ENCODE data around the gene FNTB. TPM values are rescaled to one million over a fixed set of nuclear protein-coding genes. Genes with fewer than 3 reads are reported as not detected.

Gene FNTB
- total RNA-seq, 1 donor from 2014 or later: 5.3 TPM

GRCh38 chr14:65042731-65043372, 56.2 kb downstream of the FNTB start:
- no peak for FAIRE-seq
- no peak for DNase-seq (ENCODE audit: low spot score in 2 of 2)

- FAIRE-seq (no peak), DNase-seq (ENCODE audit: low spot score in 2 of 2) (no peak)
Measured at GRCh38 chr14:65043893-65044595, 57.3 kb downstream of the FNTB start.

GRCh38 chr14:65044596-65044959, 57.9 kb downstream of the FNTB start:
- DNase-seq (ENCODE audit: low spot score in 2 of 2): no peak
- no peak for FAIRE-seq

GRCh38 chr14:65045006-65045405, 58.3 kb downstream of the FNTB start:
- FAIRE-seq (no peak), DNase-seq (ENCODE audit: low spot score in 2 of 2) (no peak)

- DNase-seq (ENCODE audit: low spot score in 2 of 2): no peak
Measured at GRCh38 chr14:65045709-65046108, 59.0 kb downstream of the FNTB start.

GRCh38 chr14:65052832-65053231, 66.1 kb downstream of the FNTB start:
- DNase-seq (ENCODE audit: low spot score in 2 of 2): no peak
- FAIRE-seq: no peak

More at GRCh38 chr14:65045709-65046108, 59.0 kb downstream of the FNTB start:
- no peak for FAIRE-seq

- no peak for FAIRE-seq
- DNase-seq (ENCODE audit: low spot score in 2 of 2): no peak
Measured at GRCh38 chr14:65053466-65053865, 66.8 kb downstream of the FNTB start.

- FAIRE-seq (no peak), DNase-seq (ENCODE audit: low spot score in 2 of 2) (no peak)
Measured at GRCh38 chr14:65054471-65055085, 67.9 kb downstream of the FNTB start.

GRCh38 chr14:65057695-65058094, 71.0 kb downstream of the FNTB start:
- DNase-seq (ENCODE audit: low spot score in 2 of 2): no peak
- FAIRE-seq: no peak

- FAIRE-seq (no peak), DNase-seq (ENCODE audit: low spot score in 2 of 2) (no peak)
Measured at GRCh38 chr14:65062096-65063075, 75.7 kb downstream of the FNTB start.

GRCh38 chr14:65065719-65066118, 79.0 kb downstream of the FNTB start:
- DNase-seq (ENCODE audit: low spot score in 2 of 2) (no peak), FAIRE-seq (no peak)

GRCh38 chr14:65069874-65070413, 83.2 kb downstream of the FNTB start:
- FAIRE-seq: no peak

GRCh38 chr14:65070471-65070976, 83.8 kb downstream of the FNTB start:
- no peak for DNase-seq (ENCODE audit: low spot score in 2 of 2)
- FAIRE-seq: no peak

More at GRCh38 chr14:65069874-65070413, 83.2 kb downstream of the FNTB start:
- no peak for DNase-seq (ENCODE audit: low spot score in 2 of 2)

GRCh38 chr14:65071544-65071943, 84.8 kb downstream of the FNTB start:
- FAIRE-seq (no peak), DNase-seq (ENCODE audit: low spot score in 2 of 2) (no peak)

GRCh38 chr14:65072256-65072655, 85.6 kb downstream of the FNTB start:
- DNase-seq (ENCODE audit: low spot score in 2 of 2): no peak
- no peak for FAIRE-seq

GRCh38 chr14:65072937-65073336, 86.2 kb downstream of the FNTB start:
- FAIRE-seq (no peak), DNase-seq (ENCODE audit: low spot score in 2 of 2) (no peak)

GRCh38 chr14:65073605-65074201, 87.0 kb downstream of the FNTB start:
- DNase-seq (ENCODE audit: low spot score in 2 of 2): no peak
- no peak for FAIRE-seq

GRCh38 chr14:65074449-65075150, 87.9 kb downstream of the FNTB start:
- FAIRE-seq (no peak), DNase-seq (ENCODE audit: low spot score in 2 of 2) (no peak)

Data from frontal cortex (tissue), 4 donors.